ENCODE measurements around the gene ABCC4. TPM values are rescaled to one million over a fixed set of nuclear protein-coding genes. Genes with fewer than 3 reads are reported as not detected.

Gene ABCC4
- polyA plus RNA-seq, 1 donor: 15.1 TPM

GRCh38 chr13:95100525-95101433, 200.5 kb downstream of the ABCC4 start:
- 84% methylated on average over 3 of the region's 7 CpGs for WGBS (ENCODE audit: insufficient coverage, low lambda C conversion rate)
- no peak overlapping the region for H3K27ac ChIP-seq (ENCODE audit: low read length)
- H3K4me1 ChIP-seq (ENCODE audit: control insufficient read depth, insufficient read depth, low read length): no peaks in the 10 kb centered on the region

DNA sequence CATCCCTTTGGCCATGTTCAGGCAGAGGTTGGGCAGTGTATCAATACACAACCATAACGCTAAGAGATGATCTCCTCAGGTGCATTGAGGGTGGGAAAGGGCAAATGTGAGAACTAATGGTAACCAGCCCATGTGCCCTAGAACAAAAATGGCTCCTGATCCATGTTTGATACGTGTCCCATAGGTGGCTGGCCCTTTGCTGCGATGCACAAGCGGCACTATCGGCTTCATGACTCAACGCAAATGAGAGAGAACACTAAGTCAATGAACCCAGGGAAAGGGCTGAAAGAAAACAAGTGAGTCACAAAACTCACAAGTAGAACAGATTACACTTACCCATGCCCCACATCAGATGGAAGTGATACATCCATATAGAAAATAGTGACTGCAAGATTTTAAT, 201.7 kb downstream of the ABCC4 start:
- no peak overlapping the region for H3K27ac ChIP-seq (ENCODE audit: low read length)
- WGBS (ENCODE audit: insufficient coverage, low lambda C conversion rate): 100% methylated on average over 5 of the region's 6 CpGs

More at GRCh38 chr13:95100525-95101433, 200.5 kb downstream of the ABCC4 start:
- DNase-seq: no peak
- H3K4me3 ChIP-seq (ENCODE audit: low read length): no peak overlapping the region
- H3K27me3 ChIP-seq (ENCODE audit: control insufficient read depth, insufficient read depth, low read length): no peaks in the 10 kb centered on the region
- H3K36me3 ChIP-seq (ENCODE audit: control insufficient read depth, insufficient read depth, low read length): peaks cover 2% of the 10 kb centered on the region
- peaks cover 4% of the 10 kb centered on the region for H3K9me3 ChIP-seq (ENCODE audit: control insufficient read depth, low read depth, low read length)

DNA sequence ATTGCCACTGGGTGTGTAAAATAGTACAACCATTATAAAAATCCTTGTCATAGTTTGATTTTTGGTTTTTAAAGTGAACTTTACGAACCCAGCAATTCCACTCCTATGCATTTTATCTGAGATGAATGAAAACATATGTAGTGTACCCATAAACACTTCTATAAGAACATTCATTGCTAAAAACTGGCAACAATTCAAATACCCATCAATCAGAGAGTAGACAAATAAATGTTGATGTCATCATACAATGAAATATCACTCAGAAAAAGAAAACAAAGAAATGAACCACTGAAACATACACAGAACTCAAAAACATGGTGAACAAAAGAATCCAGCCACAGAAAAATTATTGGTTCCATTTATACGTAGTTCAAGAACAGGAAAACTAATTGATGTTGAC, 202.3 kb downstream of the ABCC4 start:
- Histone ChIP-seq H3K27ac (ENCODE audit: low read length) (no peak overlapping the region), H3K36me3 (ENCODE audit: control insufficient read depth, insufficient read depth, low read length) (peaks cover 2% of the 10 kb centered on the region), H3K4me3 (ENCODE audit: low read length) (no peak overlapping the region), H3K4me1 (ENCODE audit: control insufficient read depth, insufficient read depth, low read length) (no peaks in the 10 kb centered on the region), H3K9me3 (ENCODE audit: control insufficient read depth, low read depth, low read length) (peaks cover 4% of the 10 kb centered on the region), H3K27me3 (ENCODE audit: control insufficient read depth, insufficient read depth, low read length) (no peaks in the 10 kb centered on the region)
- 91% methylated on average over 2 of the region's 2 CpGs for WGBS (ENCODE audit: insufficient coverage, low lambda C conversion rate)
- no peak for DNase-seq

More for the DNA sequence above, 201.7 kb downstream of the ABCC4 start:
- DNase-seq: no peak
- Histone ChIP-seq H3K4me1 (ENCODE audit: control insufficient read depth, insufficient read depth, low read length) (no peaks in the 10 kb centered on the region), H3K4me3 (ENCODE audit: low read length) (no peak overlapping the region), H3K36me3 (ENCODE audit: control insufficient read depth, insufficient read depth, low read length) (peaks cover 2% of the 10 kb centered on the region), H3K9me3 (ENCODE audit: control insufficient read depth, low read depth, low read length) (peaks cover 4% of the 10 kb centered on the region), H3K27me3 (ENCODE audit: control insufficient read depth, insufficient read depth, low read length) (no peaks in the 10 kb centered on the region)

GRCh38 chr13:95091755-95092154, 209.5 kb downstream of the ABCC4 start:
- Histone ChIP-seq H3K27ac (ENCODE audit: low read length) (no peak overlapping the region), H3K36me3 (ENCODE audit: control insufficient read depth, insufficient read depth, low read length) (no peaks in the 10 kb centered on the region), H3K4me3 (ENCODE audit: low read length) (no peak overlapping the region), H3K4me1 (ENCODE audit: control insufficient read depth, insufficient read depth, low read length) (no peaks in the 10 kb centered on the region), H3K9me3 (ENCODE audit: control insufficient read depth, low read depth, low read length) (no peaks in the 10 kb centered on the region), H3K27me3 (ENCODE audit: control insufficient read depth, insufficient read depth, low read length) (no peaks in the 10 kb centered on the region)
- no CpG with 5 or more reads among the region's 3 CpGs for WGBS (ENCODE audit: insufficient coverage, low lambda C conversion rate)
- DNase-seq: no peak

DNA sequence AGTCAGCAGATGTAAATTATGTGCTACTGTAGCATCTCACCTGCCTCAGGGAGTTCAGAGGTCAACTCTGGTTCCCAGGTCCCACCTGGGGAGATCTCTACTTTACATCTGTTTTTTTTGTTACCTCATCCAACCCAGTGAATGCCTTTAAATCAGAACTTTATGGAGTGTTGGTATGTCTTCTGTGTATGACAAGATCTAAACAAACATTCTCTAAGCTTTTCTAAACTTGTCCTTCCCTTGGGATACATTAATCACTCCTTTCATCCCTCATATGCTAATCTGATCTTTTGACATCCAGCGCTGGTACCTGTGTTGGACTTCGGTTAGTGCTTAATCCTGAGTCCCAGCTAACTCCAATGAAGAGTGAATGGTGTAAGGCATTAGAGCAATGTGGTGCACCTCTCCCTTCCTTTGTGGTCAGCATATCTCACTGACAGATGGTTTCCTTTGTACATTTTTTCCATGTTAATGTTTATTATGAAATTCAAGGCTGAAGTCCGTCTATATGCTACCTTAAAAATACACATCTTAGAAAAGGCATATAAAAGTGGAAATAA, 213.4 kb downstream of the ABCC4 start:
- no peak for DNase-seq

GRCh38 chr13:95086761-95087160, 214.5 kb downstream of the ABCC4 start:
- Histone ChIP-seq H3K9me3 (ENCODE audit: control insufficient read depth, low read depth, low read length) (no peaks in the 10 kb centered on the region), H3K4me3 (ENCODE audit: low read length) (no peak overlapping the region), H3K36me3 (ENCODE audit: control insufficient read depth, insufficient read depth, low read length) (no peaks in the 10 kb centered on the region), H3K27me3 (ENCODE audit: control insufficient read depth, insufficient read depth, low read length) (no peaks in the 10 kb centered on the region), H3K4me1 (ENCODE audit: control insufficient read depth, insufficient read depth, low read length) (no peaks in the 10 kb centered on the region), H3K27ac (ENCODE audit: low read length) (no peak overlapping the region)
- no CpG with 5 or more reads among the region's 2 CpGs for WGBS (ENCODE audit: insufficient coverage, low lambda C conversion rate)
- no peak for DNase-seq

More for the DNA sequence above, 213.4 kb downstream of the ABCC4 start:
- Histone ChIP-seq H3K9me3 (ENCODE audit: control insufficient read depth, low read depth, low read length) (no peaks in the 10 kb centered on the region), H3K4me1 (ENCODE audit: control insufficient read depth, insufficient read depth, low read length) (no peaks in the 10 kb centered on the region), H3K27ac (ENCODE audit: low read length) (no peak overlapping the region), H3K27me3 (ENCODE audit: control insufficient read depth, insufficient read depth, low read length) (no peaks in the 10 kb centered on the region), H3K4me3 (ENCODE audit: low read length) (no peak overlapping the region), H3K36me3 (ENCODE audit: control insufficient read depth, insufficient read depth, low read length) (no peaks in the 10 kb centered on the region)
- 90% methylated on average over 1 of the region's 3 CpGs for WGBS (ENCODE audit: insufficient coverage, low lambda C conversion rate)

DNA sequence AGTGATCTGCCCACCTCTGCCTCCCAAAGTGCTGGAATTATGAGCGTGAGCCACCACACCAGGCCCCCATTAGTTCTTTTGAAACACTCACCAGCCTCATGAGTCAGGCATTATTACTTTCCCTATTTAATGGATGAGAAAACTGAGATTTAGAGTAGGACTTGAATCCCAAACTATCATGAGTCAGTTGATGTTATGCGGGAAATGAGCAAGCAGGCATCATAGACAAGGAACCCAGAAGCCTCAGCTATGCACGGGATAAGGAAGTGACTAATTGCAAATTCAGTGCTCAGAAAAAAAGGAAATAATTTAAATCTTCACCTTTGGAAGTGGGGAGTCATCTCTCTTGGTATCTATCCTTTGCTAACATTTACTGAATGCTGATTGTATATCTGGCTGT, 217.5 kb downstream of the ABCC4 start:
- no peak for DNase-seq
- Histone ChIP-seq H3K27me3 (ENCODE audit: control insufficient read depth, insufficient read depth, low read length) (no peaks in the 10 kb centered on the region), H3K27ac (ENCODE audit: low read length) (no peak overlapping the region), H3K9me3 (ENCODE audit: control insufficient read depth, low read depth, low read length) (no peaks in the 10 kb centered on the region), H3K4me3 (ENCODE audit: low read length) (no peak overlapping the region), H3K4me1 (ENCODE audit: control insufficient read depth, insufficient read depth, low read length) (no peaks in the 10 kb centered on the region), H3K36me3 (ENCODE audit: control insufficient read depth, insufficient read depth, low read length) (peaks cover 6% of the 10 kb centered on the region)
- WGBS (ENCODE audit: insufficient coverage, low lambda C conversion rate): 83% methylated on average over 1 of the region's 3 CpGs

DNA sequence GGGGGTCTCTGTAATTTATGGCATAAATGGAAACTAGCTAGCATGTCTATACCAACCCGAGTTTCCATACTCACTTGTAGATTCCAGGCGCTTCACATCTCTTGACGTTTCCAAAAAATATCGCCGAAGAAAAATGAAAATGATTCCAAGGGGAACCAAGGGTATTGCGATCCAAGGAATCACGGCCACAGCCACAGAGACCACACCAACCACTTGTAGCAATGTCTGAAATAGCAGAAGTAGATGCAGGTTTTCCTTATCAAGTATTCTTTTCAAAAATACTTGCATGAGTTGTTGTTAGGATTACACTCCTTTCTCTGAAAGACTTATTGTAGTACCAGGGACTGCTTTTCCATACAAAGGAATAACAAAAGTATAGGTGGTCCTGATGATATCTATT, 218.2 kb downstream of the ABCC4 start:
- peaks cover 6% of the 10 kb centered on the region for H3K36me3 ChIP-seq (ENCODE audit: control insufficient read depth, insufficient read depth, low read length)
- 100% methylated on average over 5 of the region's 7 CpGs for WGBS (ENCODE audit: insufficient coverage, low lambda C conversion rate)
- H3K4me1 ChIP-seq (ENCODE audit: control insufficient read depth, insufficient read depth, low read length): no peaks in the 10 kb centered on the region
- no peak overlapping the region for H3K27ac ChIP-seq (ENCODE audit: low read length)
- no peak for DNase-seq
- no peaks in the 10 kb centered on the region for H3K27me3 ChIP-seq (ENCODE audit: control insufficient read depth, insufficient read depth, low read length)
- no peaks in the 10 kb centered on the region for H3K9me3 ChIP-seq (ENCODE audit: control insufficient read depth, low read depth, low read length)
- no peak overlapping the region for H3K4me3 ChIP-seq (ENCODE audit: low read length)

- H3K9me3 ChIP-seq (ENCODE audit: control insufficient read depth, low read depth, low read length): no peaks in the 10 kb centered on the region
- H3K27me3 ChIP-seq (ENCODE audit: control insufficient read depth, insufficient read depth, low read length): no peaks in the 10 kb centered on the region
- no peak for DNase-seq
- no peak overlapping the region for H3K4me3 ChIP-seq (ENCODE audit: low read length)
- peaks cover 18% of the 10 kb centered on the region for H3K36me3 ChIP-seq (ENCODE audit: control insufficient read depth, insufficient read depth, low read length)
- H3K4me1 ChIP-seq (ENCODE audit: control insufficient read depth, insufficient read depth, low read length): no peaks in the 10 kb centered on the region
- H3K27ac ChIP-seq (ENCODE audit: low read length): no peak overlapping the region
- no CpG with 5 or more reads among the region's 5 CpGs for WGBS (ENCODE audit: insufficient coverage, low lambda C conversion rate)
These were observed 225.7 kb downstream of the ABCC4 start for GRCh38 chr13:95075506-95075905.

DNA sequence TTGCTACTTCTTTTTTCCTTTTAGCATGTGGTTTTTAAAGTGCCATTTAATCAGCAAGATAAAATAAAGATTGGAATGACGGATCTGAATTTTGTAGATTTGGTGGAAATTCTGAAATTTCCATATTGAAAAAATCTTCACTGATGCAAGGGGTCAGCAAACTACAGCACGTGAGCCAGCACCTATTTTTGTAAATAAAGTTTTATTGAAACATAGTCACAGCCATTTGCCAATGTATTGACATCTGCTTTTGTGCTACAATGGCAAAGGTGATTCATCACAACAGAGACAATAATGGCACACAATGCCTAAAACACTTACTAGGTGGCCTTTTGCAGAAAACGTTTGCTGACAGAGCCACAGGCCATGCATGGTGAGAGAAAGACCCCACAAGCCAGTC, 226.4 kb downstream of the ABCC4 start:
- no peak overlapping the region for H3K4me3 ChIP-seq (ENCODE audit: low read length)
- H3K27me3 ChIP-seq (ENCODE audit: control insufficient read depth, insufficient read depth, low read length): no peaks in the 10 kb centered on the region
- H3K27ac ChIP-seq (ENCODE audit: low read length): no peak overlapping the region
- DNase-seq: no peak
- H3K36me3 ChIP-seq (ENCODE audit: control insufficient read depth, insufficient read depth, low read length): peaks cover 19% of the 10 kb centered on the region
- WGBS (ENCODE audit: insufficient coverage, low lambda C conversion rate): 100% methylated on average over 1 of the region's 3 CpGs
- H3K4me1 ChIP-seq (ENCODE audit: control insufficient read depth, insufficient read depth, low read length): no peaks in the 10 kb centered on the region
- H3K9me3 ChIP-seq (ENCODE audit: control insufficient read depth, low read depth, low read length): no peaks in the 10 kb centered on the region
